Panc1 (cell line): ENCODE data around the gene RETREG3. TPM values are rescaled to one million over a fixed set of nuclear protein-coding genes. Genes with fewer than 3 reads are reported as not detected.

Source experiments
- ATAC-seq: fragments of 200-7000 bp; cut with Tn5 transposase; 2 replicates; pipeline ENCODE4 v1.9.1; 2020; ENCODE audit warnings: mild to moderate bottlenecking, moderate library complexity
- BruUV-seq: library from RNA; stranded (reverse); fragments of 400-500 nt; replicated peaks from 2 replicates; lab custom pipeline; 2021; lab: Mats Ljungman, UMichigan
- CTCF ChIA-PET: fragments of 300-600 bp; sonication (Branson Sonifier 250); formaldehyde crosslinking; loops from one replicate; lab custom pipeline; 2022; ENCODE audit warnings: antibody characterized with exemption; lab: Charles Lee
- POLR2A ChIA-PET: fragments of 300-600 bp; sonication (Branson Sonifier 250); formaldehyde crosslinking; loops from one replicate; lab custom pipeline; 2022; ENCODE audit warnings: antibody characterized with exemption; lab: Charles Lee
- DNase-seq: peaks from one replicate; pipeline ENCODE4 v3.0.0-alpha.2; 2010; ENCODE audit warnings: low read depth, low spot score
- H3K27ac ChIP-seq: 2 replicates; pipeline ENCODE4 v1.5.1; 2011; ENCODE audit warnings: mild to moderate bottlenecking, low read length, inconsistent platforms
- H3K27me3 ChIP-seq: fragments of 200-500 bp; sonication (Bioruptor generic); 2 replicates; pipeline ENCODE4 v1.6.0; 2014; ENCODE audit warnings: low read length, inconsistent platforms; ENCODE audit not compliant: control insufficient read depth, insufficient read depth
- H3K36me3 ChIP-seq: fragments of 200-500 bp; sonication (Bioruptor generic); 2 replicates; pipeline ENCODE4 v1.5.1; 2014; ENCODE audit warnings: inconsistent platforms, mild to moderate bottlenecking, low read length, moderate library complexity; ENCODE audit not compliant: control insufficient read depth, insufficient read depth
- H3K4me1 ChIP-seq: 2 replicates; pipeline ENCODE4 v1.5.1; 2011; ENCODE audit warnings: inconsistent platforms, mild to moderate bottlenecking, low read length, moderate library complexity; ENCODE audit not compliant: control insufficient read depth, insufficient read depth
- H3K4me3 ChIP-seq, 2 experiments: 2 replicates each; pipeline ENCODE4 v1.5.1; 2011 to 2012; ENCODE audit warnings: low read depth in 2 of 2, low read length in 2 of 2, mild to moderate bottlenecking in 2 of 2, inconsistent platforms in 1 of 2, moderate library complexity in 1 of 2
- H3K9me3 ChIP-seq: fragments of 200-500 bp; sonication (Bioruptor generic); 2 replicates; pipeline ENCODE4 v1.5.1; 2014; ENCODE audit warnings: low read depth, mild to moderate bottlenecking, inconsistent platforms, low read length, moderate library complexity; ENCODE audit not compliant: control insufficient read depth, insufficient read depth
- CTCF ChIP-seq: fragments of 450-650 bp; IDR thresholded peaks from 2 replicates; pipeline ENCODE4 v1.5.1; 2017; ENCODE audit warnings: mild to moderate bottlenecking
- POLR2AphosphoS5 ChIP-seq: IDR thresholded peaks from 2 replicates; pipeline ENCODE4 v1.6.1; 2012; ENCODE audit warnings: mild to moderate bottlenecking, low read depth, low read length, moderate library complexity
- REST ChIP-seq, 2 experiments: IDR thresholded peaks; 2 replicates each; pipeline ENCODE4 v1.6.1; 2011 to 2012; ENCODE audit warnings: low read depth in 2 of 2, control low read depth in 1 of 2, low read length in 1 of 2, mild to moderate bottlenecking in 1 of 2, moderate library complexity in 1 of 2; ENCODE audit not compliant: insufficient read depth in 1 of 2
- SIN3A ChIP-seq: IDR thresholded peaks from 2 replicates; pipeline ENCODE4 v1.6.1; 2012; ENCODE audit warnings: low read depth, mild to moderate bottlenecking, low read length, moderate library complexity, borderline replicate concordance; ENCODE audit not compliant: insufficient read depth
- TCF7L2 ChIP-seq: IDR thresholded peaks from 2 replicates; pipeline ENCODE4 v1.6.1; 2011; ENCODE audit warnings: mild to moderate bottlenecking, low read depth, low read length, inconsistent platforms
- in situ Hi-C: cut with HindIII; loops from 2 replicates; pipeline ENCODE4 v1.10.0; 2016; ENCODE audit warnings: low sequenced_read_pairs, low pct_unique_long_range_greater_than_20kb
- intact Hi-C: fragments of 100-400 bp; cut with micrococcal nuclease; formaldehyde crosslinking; loops from one replicate; pipeline ENCODE4 v1.10.0; 2022; ENCODE audit not compliant: unreplicated experiment
- total RNA-seq: library from RNA; stranded (reverse); gene quantifications from one replicate; pipeline ENCODE4 v1.2.1, GENCODE V29; 2021; ENCODE audit not compliant: unreplicated experiment

The RETREG3 gene
- total RNA-seq, 1 experiment from 2014 or later, result 42.3 TPM

GRCh38 chr17:42530952-42531454, 78.2 kb downstream of the RETREG3 start:
- no TSS peak for BruUV-seq
- Histone ChIP-seq H3K4me1 (peaks cover 40% of the 10 kb centered on the region), H3K4me3 (no peak overlapping the region), H3K36me3 (no peaks in the 10 kb centered on the region), H3K9me3 (no peaks in the 10 kb centered on the region), H3K27me3 (no peaks in the 10 kb centered on the region), H3K27ac (peak overlapping the region; percentile 90)
- CTCF ChIA-PET, result no interaction called here
- 0 out of 2 replicates have a peak, but pooled peaks have one; percentile 37 for ATAC-seq
- TF ChIP-seq POLR2AphosphoS5 (no peak), REST (IDR thresholded peaks at IDR 0.05; ENCODE audit: insufficient read depth in 1 of 2, low read depth in 2 of 2, low read length in 1 of 2) (no peak), SIN3A (no peak), CTCF (no peak), TCF7L2 (no peak)
- intact Hi-C loops, result no loop called here
- in situ Hi-C loops, result no loop called here
- DNase-seq, result no peak
- POLR2A ChIA-PET, result no interaction called here

Other genes starting within 250 kb of the RETREG3 start
- gene STAT3, start 220.9 kb downstream of the RETREG3 start, total RNA-seq, result 287 TPM
- 315 TPM for gene CAVIN1, start 186.1 kb downstream of the RETREG3 start, total RNA-seq
- gene ATP6V0A1, start 150.5 kb downstream of the RETREG3 start, total RNA-seq, result 53.4 TPM
- gene NAGLU, start 73.1 kb downstream of the RETREG3 start, total RNA-seq, result 33.5 TPM
- 5.4 TPM for gene HSD17B1, start 56.5 kb downstream of the RETREG3 start, total RNA-seq
- gene COASY, start 47.2 kb downstream of the RETREG3 start, total RNA-seq, result 76.7 TPM
- 35.8 TPM for gene MLX, start 42.3 kb downstream of the RETREG3 start, total RNA-seq
- 19.2 TPM for gene PSMC3IP, start 31.6 kb downstream of the RETREG3 start, total RNA-seq
- 99.8 TPM for gene TUBG1, start 309 bp upstream of the RETREG3 start, total RNA-seq
- 25.5 TPM for gene TUBG2, start 49.9 kb upstream of the RETREG3 start, total RNA-seq
- gene PLEKHH3, start 67.6 kb upstream of the RETREG3 start, total RNA-seq, result 32.2 TPM
- 1.9 TPM for gene CCR10, start 72.5 kb upstream of the RETREG3 start, total RNA-seq
- gene CNTNAP1, start 73.2 kb upstream of the RETREG3 start, total RNA-seq, result 20.4 TPM
- gene EZH1, start 135.7 kb upstream of the RETREG3 start, total RNA-seq, result 17.7 TPM
- gene RAMP2, start 151.9 kb upstream of the RETREG3 start, total RNA-seq, result 1.1 TPM
- 37.7 TPM for gene VPS25, start 164.1 kb upstream of the RETREG3 start, total RNA-seq
- gene WNK4, start 171.2 kb upstream of the RETREG3 start, total RNA-seq, result 3.5 TPM
- 48.8 TPM for gene COA3, start 189.3 kb upstream of the RETREG3 start, total RNA-seq
- gene CNTD1, start 189.5 kb upstream of the RETREG3 start, total RNA-seq, result 0.13 TPM
- 61.8 TPM for gene BECN1, start 214.9 kb upstream of the RETREG3 start, total RNA-seq
- 110 TPM for gene PSME3, start 224.0 kb upstream of the RETREG3 start, total RNA-seq
- gene AOC2, start 235.2 kb upstream of the RETREG3 start, total RNA-seq, result 0.85 TPM
- 0.21 TPM for gene AOC3, start 241.8 kb upstream of the RETREG3 start, total RNA-seq